ENCODE data around the gene TMEM219.

Gene TMEM219, protein sequence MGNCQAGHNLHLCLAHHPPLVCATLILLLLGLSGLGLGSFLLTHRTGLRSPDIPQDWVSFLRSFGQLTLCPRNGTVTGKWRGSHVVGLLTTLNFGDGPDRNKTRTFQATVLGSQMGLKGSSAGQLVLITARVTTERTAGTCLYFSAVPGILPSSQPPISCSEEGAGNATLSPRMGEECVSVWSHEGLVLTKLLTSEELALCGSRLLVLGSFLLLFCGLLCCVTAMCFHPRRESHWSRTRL

GRCh38 chr16:29961479-29962343, at the start of gene TMEM219:
Gene TMEM219 (plus strand): TSS chr16:29962079. CDS start chr16:29963144, 1,065 bp downstream.
- Mint-ChIP-seq H3K27ac (peak within 1 kb of the TSS; percentile 88), H3K4me3 (peak within 1 kb of the TSS; percentile 90), H3K36me3 (no peaks in the 10 kb centered on the region), H3K9me3 (no peaks in the 10 kb centered on the region), H3K27me3 (no peaks in the 10 kb centered on the region), H3K4me1 (peaks cover 14% of the 10 kb centered on the region)
- ATAC-seq (ENCODE audit: low read depth) (peak; percentile 84), DNase-seq (ENCODE audit: low spot score in 2 of 2) (peak; percentile 96 to 98)

- no peaks in the 10 kb centered on the region for H3K9me3 Mint-ChIP-seq
- no peak overlapping the region for H3K27ac Mint-ChIP-seq
Observed at GRCh38 chr16:29912087-29912486, 49.8 kb upstream of the TMEM219 start.

GRCh38 chr16:29913514-29913913, 48.4 kb upstream of the TMEM219 start:
- no peak overlapping the region for H3K27ac Mint-ChIP-seq
- peaks cover 22% of the 10 kb centered on the region for H3K36me3 Mint-ChIP-seq
- no peak overlapping the region for H3K4me3 Mint-ChIP-seq
- H3K9me3 Mint-ChIP-seq, result no peaks in the 10 kb centered on the region
- no peaks in the 10 kb centered on the region for H3K27me3 Mint-ChIP-seq
- no peak for ATAC-seq (ENCODE audit: low read depth)
- H3K4me1 Mint-ChIP-seq, result peaks cover 2% of the 10 kb centered on the region
- no peak for DNase-seq (ENCODE audit: low spot score in 2 of 2)

More at GRCh38 chr16:29912087-29912486, 49.8 kb upstream of the TMEM219 start:
- ATAC-seq (ENCODE audit: low read depth) (no peak), DNase-seq (ENCODE audit: low spot score in 2 of 2) (no peak)
- H3K36me3 Mint-ChIP-seq, result peaks cover 24% of the 10 kb centered on the region
- H3K27me3 Mint-ChIP-seq, result no peaks in the 10 kb centered on the region
- H3K4me3 Mint-ChIP-seq, result no peak overlapping the region
- peaks cover 5% of the 10 kb centered on the region for H3K4me1 Mint-ChIP-seq

- Mint-ChIP-seq H3K4me3 (no peak overlapping the region), H3K36me3 (peaks cover 26% of the 10 kb centered on the region), H3K4me1 (peaks cover 3% of the 10 kb centered on the region), H3K27me3 (no peaks in the 10 kb centered on the region), H3K9me3 (no peaks in the 10 kb centered on the region), H3K27ac (no peak overlapping the region)
- DNase-seq (ENCODE audit: low spot score in 2 of 2), result no peak
- no peak for ATAC-seq (ENCODE audit: low read depth)
Observed at GRCh38 chr16:29915590-29916247, 46.2 kb upstream of the TMEM219 start.

DNA sequence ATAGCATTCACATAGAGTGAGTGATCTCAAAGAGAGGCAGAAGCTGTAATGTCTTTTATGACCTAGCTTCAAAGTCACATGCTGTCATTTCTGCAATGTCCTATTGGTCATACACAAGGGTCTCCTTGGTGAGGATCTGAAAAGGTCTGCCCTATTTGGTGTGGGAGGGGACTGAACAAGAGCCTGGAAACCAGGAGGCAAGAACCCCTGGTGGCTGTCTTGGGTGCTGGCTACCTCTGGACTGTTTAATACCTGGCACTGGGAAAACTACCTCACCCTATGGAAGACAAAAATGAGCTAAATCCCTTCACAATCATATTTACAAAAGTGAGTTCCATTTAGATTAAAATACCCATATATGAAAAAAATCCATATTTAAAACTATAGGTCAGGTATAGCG, 44.9 kb upstream of the TMEM219 start:
- Mint-ChIP-seq H3K4me3 (no peak overlapping the region), H3K36me3 (peaks cover 29% of the 10 kb centered on the region), H3K9me3 (no peaks in the 10 kb centered on the region), H3K27me3 (no peaks in the 10 kb centered on the region), H3K27ac (no peak overlapping the region), H3K4me1 (peaks cover 7% of the 10 kb centered on the region)
- ATAC-seq (ENCODE audit: low read depth), result no peak
- DNase-seq (ENCODE audit: low spot score in 2 of 2), result no peak

DNA sequence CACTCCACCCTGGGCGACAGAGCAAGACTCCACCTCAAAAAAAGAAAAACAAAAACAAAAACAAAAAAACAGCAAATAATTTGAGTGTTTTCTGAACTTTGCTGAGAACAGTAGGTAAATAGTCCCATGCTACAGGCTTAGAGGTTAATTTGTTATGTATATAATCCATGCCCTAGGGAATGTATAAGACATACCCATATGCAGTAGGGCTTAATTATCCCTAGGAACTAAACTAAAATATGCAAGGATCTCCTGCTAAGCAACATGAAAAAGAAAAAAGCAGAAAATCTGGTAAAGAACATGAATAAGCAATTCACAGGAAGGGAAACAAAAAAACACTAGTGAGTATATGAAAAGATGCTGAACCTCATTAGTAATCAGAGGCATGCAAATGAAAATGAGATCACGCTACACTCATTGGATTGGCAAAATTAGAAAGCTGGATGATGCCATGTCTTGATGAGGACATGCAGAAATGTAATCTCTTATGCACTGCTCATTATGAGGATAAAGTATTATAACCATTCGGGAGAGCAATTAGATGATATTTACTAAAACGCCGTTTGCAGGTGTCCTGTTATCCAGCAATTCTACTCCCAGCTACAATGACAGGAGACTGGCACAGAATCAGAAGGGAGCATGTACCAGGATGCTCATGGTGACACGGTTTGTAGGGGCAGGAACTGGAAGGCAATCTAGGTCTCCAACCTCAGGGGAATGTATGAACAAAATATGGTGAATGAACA, 41.4 kb upstream of the TMEM219 start:
- no peak overlapping the region for H3K4me3 Mint-ChIP-seq
- peaks cover 24% of the 10 kb centered on the region for H3K36me3 Mint-ChIP-seq
- H3K9me3 Mint-ChIP-seq, result no peaks in the 10 kb centered on the region
- no peaks in the 10 kb centered on the region for H3K27me3 Mint-ChIP-seq
- ATAC-seq (ENCODE audit: low read depth), result no peak
- DNase-seq (ENCODE audit: low spot score in 2 of 2), result no peak
- no peak overlapping the region for H3K27ac Mint-ChIP-seq
- peaks cover 20% of the 10 kb centered on the region for H3K4me1 Mint-ChIP-seq

DNA sequence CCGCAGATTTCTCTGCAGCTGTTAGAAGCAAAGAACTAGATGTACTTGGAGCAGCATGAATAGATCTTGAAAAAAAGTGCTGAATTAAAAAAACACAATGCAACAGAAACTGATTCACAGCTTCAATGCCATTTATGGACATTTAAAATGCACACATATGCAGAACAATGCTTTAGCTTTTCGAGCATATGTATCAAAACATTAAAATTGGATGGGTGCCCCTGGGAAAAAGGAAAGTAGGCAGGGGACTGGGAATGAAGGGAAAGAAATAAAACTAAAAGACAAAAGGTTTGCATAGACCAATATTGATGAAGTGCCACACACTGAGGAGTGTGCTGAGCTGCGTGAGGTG, 40.9 kb upstream of the TMEM219 start:
- ATAC-seq (ENCODE audit: low read depth), result no peak
- no peaks in the 10 kb centered on the region for H3K9me3 Mint-ChIP-seq
- H3K27ac Mint-ChIP-seq, result no peak overlapping the region
- H3K36me3 Mint-ChIP-seq, result peaks cover 19% of the 10 kb centered on the region
- DNase-seq (ENCODE audit: low spot score in 2 of 2), result no peak
- peaks cover 22% of the 10 kb centered on the region for H3K4me1 Mint-ChIP-seq
- H3K4me3 Mint-ChIP-seq, result no peak overlapping the region
- no peaks in the 10 kb centered on the region for H3K27me3 Mint-ChIP-seq

GRCh38 chr16:29922326-29922725, 39.6 kb upstream of the TMEM219 start:
- DNase-seq (ENCODE audit: low spot score in 2 of 2), result no peak
- ATAC-seq (ENCODE audit: low read depth), result no peak
- peaks cover 15% of the 10 kb centered on the region for H3K36me3 Mint-ChIP-seq
- no peaks in the 10 kb centered on the region for H3K9me3 Mint-ChIP-seq
- peaks cover 29% of the 10 kb centered on the region for H3K4me1 Mint-ChIP-seq
- H3K27ac Mint-ChIP-seq, result no peak overlapping the region
- no peaks in the 10 kb centered on the region for H3K27me3 Mint-ChIP-seq
- no peak overlapping the region for H3K4me3 Mint-ChIP-seq

DNA sequence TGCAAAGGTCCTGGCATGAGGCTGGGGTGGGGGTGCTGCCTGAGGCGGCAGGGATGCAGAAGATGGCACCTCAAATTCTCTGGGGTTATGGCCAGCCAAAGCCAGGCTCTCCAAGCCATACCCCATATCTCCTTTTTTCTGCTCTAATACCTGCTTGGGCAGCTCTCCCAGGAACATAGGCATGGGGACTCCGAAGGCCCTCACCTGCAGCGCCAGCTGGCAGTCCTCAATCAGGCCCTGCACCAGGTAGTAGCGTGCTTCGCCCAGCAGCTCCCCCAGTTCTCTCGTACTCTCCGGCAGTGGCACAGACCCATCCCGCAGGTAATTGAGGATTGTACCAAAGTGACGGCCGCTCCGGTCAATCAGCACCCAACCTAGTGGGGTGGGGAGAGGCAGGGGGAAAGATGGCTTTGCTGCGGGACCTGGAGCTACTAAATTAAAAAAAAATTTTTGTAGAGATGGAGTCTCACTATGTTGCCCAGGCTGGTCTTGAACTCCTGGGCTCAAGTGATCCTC, 38.8 kb upstream of the TMEM219 start:
- ATAC-seq (ENCODE audit: low read depth) (no peak), DNase-seq (ENCODE audit: low spot score in 2 of 2) (no peak)
- H3K27ac Mint-ChIP-seq, result no peak overlapping the region
- peaks cover 29% of the 10 kb centered on the region for H3K4me1 Mint-ChIP-seq
- no peaks in the 10 kb centered on the region for H3K27me3 Mint-ChIP-seq
- H3K4me3 Mint-ChIP-seq, result no peak overlapping the region
- peaks cover 15% of the 10 kb centered on the region for H3K36me3 Mint-ChIP-seq
- no peaks in the 10 kb centered on the region for H3K9me3 Mint-ChIP-seq

- no peak for ATAC-seq (ENCODE audit: low read depth)
- Mint-ChIP-seq H3K36me3 (peaks cover 15% of the 10 kb centered on the region), H3K27me3 (no peaks in the 10 kb centered on the region), H3K4me3 (peak overlapping the region; percentile 95), H3K4me1 (peaks cover 29% of the 10 kb centered on the region), H3K27ac (peak overlapping the region; percentile 95), H3K9me3 (no peaks in the 10 kb centered on the region)
- no peak for DNase-seq (ENCODE audit: low spot score in 2 of 2)
Observed at GRCh38 chr16:29925105-29925756, 36.6 kb upstream of the TMEM219 start.

DNA sequence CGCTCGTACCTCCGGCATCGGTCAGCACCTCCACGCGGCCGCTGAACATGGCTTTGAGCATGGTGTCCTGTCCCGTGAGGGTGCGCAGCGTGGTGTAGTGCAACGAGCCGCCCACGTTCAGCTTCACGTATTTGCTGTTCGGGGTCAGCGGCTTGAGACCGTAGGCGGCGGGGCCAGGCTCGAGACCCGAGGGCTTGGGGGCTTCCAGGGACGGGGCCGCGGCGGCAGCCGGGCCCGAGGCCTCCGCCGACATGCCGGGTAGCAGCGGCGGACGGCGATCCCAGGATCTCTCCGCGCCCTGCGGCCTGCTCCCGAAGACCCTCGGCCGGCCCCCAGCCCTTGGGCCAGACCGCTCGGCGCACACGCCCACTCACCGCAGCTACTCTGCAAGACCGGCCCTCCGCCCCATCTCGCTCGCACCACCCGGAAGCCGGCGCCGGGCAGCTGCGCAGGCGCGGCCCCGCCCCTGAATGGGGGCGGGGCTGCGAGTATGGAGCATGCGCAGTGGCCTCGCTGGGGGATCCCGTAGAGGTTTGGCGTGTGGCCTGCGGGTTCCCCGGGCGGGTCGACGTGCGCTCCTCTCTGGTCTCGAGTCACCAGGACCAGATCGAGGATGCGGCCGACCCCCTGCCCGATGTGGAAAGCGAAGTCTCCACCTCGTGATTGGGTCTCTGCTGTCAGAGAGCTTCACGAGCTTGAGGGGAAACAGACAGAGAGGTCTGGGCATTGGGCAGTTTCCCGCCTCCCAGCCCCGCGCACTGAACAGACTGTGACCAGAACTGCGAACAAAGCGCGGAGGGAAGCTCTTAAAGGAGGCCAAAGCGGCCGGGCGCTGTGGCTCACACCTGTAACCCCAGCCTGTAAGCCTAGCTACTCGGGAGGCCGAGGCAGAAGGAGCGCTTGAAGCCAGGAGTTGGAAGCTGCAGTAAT, 35.8 kb upstream of the TMEM219 start, which contains the start of gene KCTD13:
Gene KCTD13 (minus strand): TSS at position 446 of the 930 bp plus-strand sequence. CDS start 193 bp downstream, at position 253.
- DNase-seq (ENCODE audit: low spot score in 2 of 2), result peak; percentile 97 to 99
- peaks cover 23% of the 10 kb centered on the region for H3K4me1 Mint-ChIP-seq
- H3K4me3 Mint-ChIP-seq, result peak within 1 kb of the TSS; percentile 95
- H3K27me3 Mint-ChIP-seq, result no peaks in the 10 kb centered on the region
- ATAC-seq (ENCODE audit: low read depth), result peak; percentile 88
- H3K27ac Mint-ChIP-seq, result peak within 1 kb of the TSS; percentile 95
- peaks cover 7% of the 10 kb centered on the region for H3K36me3 Mint-ChIP-seq
- no peaks in the 10 kb centered on the region for H3K9me3 Mint-ChIP-seq

DNA sequence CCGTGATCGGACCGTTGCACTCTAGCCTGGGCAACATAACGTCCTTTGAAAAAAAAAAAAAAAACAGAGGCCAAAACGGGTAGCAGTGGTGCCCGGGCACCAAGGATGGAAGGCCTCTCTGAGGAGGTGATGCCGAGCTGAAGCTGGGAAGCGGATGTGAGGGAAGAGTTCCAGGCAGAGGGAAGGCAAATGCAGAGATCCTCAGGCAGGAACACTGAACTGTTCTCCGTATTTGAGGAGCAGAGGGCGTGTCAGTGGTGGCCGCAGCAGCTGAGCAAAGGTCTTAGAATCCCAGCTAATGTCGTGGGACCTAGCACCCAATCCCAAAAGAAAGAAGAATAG, 35.2 kb upstream of the TMEM219 start:
- Mint-ChIP-seq H3K9me3 (no peaks in the 10 kb centered on the region), H3K27ac (peak overlapping the region; percentile 95), H3K4me3 (peak overlapping the region; percentile 95), H3K36me3 (peaks cover 4% of the 10 kb centered on the region), H3K27me3 (no peaks in the 10 kb centered on the region), H3K4me1 (peaks cover 22% of the 10 kb centered on the region)
- ATAC-seq (ENCODE audit: low read depth) (no peak), DNase-seq (ENCODE audit: low spot score in 2 of 2) (no peak)
